GM19240 (cell line): Measurements from ENCODE around the gene HBB.

Experiments used
- DNase-seq: peaks from one replicate; pipeline ENCODE4 v3.0.0; 2011; ENCODE audit warnings: low spot score; ENCODE audit not compliant: insufficient read length

HBB gene

DNA sequence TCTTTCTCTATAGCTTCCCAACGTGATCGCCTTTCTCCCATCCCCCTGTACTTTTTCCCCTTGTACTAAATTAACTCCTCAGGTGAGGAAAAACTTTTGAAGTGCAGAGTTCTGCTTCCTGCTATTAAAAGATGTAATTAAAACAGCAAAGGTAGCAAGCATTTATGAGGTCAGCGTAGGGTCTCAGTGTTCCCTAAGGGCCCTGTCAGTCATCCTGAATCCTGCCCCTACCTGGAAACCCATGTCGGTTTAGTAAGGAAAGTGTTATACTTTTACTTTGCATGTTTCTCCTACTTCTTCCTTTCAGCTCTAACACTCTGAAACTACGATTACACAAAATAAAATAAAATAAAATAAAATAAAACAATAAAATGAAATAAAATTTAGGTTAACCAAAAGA, 1.3 kb upstream of the HBB start:
- DNase-seq: no peak

DNA sequence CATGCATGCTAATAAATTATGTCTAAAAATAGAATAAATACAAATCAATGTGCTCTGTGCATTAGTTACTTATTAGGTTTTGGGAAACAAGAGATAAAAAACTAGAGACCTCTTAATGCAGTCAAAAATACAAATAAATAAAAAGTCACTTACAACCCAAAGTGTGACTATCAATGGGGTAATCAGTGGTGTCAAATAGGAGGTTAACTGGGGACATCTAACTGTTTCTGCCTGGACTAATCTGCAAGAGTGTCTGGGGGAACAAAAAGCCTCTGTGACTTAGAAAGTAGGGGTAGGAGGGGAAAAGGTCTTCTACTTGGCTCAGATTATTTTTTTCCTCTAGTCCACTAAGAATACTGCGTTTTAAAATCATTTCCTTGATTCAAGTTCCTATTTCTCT, 810 bp upstream of the HBB start:
- DNase-seq: no peak

DNA sequence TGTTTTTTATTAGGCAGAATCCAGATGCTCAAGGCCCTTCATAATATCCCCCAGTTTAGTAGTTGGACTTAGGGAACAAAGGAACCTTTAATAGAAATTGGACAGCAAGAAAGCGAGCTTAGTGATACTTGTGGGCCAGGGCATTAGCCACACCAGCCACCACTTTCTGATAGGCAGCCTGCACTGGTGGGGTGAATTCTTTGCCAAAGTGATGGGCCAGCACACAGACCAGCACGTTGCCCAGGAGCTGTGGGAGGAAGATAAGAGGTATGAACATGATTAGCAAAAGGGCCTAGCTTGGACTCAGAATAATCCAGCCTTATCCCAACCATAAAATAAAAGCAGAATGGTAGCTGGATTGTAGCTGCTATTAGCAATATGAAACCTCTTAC, 1.4 kb downstream of the HBB start:
- DNase-seq: no peak

DNA sequence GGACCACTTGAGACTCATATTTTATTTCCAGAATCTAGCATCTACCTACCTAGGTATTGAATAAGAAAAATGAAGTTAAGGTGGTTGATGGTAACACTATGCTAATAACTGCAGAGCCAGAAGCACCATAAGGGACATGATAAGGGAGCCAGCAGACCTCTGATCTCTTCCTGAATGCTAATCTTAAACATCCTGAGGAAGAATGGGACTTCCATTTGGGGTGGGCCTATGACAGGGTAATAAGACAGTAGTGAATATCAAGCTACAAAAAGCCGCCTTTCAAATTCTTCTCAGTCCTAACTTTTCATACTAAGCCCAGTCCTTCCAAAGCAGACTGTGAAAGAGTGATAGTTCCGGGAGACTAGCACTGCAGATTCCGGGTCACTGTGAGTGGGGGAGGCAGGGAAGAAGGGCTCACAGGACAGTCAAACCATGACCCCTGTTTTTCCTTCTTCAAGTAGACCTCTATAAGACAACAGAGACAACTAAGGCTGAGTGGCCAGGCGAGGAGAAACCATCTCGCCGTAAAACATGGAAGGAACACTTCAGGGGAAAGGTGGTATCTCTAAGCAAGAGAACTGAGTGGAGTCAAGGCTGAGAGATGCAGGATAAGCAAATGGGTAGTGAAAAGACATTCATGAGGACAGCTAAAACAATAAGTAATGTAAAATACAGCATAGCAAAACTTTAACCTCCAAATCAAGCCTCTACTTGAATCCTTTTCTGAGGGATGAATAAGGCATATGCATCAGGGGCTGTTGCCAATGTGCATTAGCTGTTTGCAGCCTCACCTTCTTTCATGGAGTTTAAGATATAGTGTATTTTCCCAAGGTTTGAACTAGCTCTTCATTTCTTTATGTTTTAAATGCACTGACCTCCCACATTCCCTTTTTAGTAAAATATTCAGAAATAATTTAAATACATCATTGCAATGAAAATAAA, 2.1 kb downstream of the HBB start:
- no peak for DNase-seq

DNA sequence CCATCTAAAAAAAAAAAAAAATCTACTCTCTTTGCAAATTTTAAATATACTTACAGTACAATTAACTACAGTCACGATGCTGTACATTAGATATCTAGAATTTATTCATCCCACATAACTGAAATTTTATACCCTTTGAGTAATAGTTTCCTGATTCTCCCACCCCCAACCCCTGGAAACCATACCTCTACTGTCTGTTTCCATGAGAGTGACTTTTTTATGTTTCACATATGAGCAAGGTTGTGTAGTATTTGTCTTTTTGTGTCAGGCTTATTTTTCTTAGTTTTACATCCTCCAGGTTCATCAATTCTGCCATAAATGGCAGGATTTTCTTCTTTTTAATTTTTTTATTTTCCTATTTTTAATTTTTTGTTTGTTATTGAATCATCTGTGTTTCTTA, 3.2 kb downstream of the HBB start:
- DNase-seq: no peak

DNA sequence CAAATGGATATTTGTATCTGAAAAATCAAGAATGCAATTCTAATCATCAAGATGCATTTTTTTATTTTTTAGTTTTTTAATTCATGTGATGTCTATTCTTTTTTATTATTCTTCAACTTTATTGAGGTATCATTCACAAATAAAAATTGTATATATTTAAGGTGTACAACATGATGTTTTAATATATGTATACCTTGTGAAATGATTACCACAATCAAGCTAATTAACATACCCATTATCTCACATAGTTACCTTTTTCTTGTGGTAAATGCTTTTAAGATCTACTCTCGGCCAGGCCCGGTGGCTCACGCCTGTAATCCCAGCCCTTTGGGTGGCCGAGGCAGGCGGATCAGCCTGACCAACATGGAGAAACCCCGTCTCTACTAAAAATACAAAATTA, 3.7 kb downstream of the HBB start:
- DNase-seq: no peak

DNA sequence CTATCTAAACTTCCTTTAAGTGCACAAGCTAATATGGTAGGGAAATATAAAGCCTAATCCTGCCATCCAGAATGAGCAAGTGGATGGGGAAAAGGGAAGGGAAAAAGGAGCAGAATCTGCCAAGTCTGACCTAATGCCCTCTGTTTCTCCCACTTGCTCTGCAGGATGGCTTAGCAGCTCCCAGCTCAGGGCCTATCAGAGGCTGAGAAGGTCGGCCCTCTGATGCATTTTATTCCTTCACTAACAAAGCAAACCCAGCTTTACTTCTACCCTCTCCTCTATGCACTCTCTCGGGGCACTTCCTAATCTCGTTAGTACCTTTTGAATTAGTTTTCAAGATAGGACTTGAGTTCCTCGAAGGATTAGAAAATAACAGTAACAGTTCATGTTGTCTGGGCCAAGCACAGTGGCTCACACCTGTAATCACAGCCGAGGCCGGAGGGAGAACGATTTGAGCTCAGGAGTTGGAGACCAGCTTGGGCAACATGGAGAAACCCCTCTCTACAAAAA, 16.4 kb downstream of the HBB start:
- DNase-seq: no peak

DNA sequence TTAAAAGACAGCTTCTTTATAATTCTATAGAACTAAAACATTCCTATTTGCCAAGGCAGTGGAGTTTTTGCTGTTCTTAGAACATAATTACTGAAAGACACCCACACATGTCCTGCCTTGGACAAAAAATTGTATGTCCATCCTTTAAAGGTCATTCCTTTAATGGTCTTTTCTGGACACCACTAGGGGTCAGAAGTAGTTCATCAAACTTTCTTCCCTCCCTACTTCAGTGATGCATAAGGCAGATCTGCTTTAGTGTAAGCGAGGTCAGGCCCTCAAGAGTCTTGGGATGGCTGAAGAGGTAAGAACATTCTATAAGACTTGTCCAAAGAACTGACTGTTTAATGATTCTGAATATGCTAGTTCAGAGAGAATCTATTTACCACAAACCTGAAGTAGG, 22.1 kb downstream of the HBB start:
- peak; percentile 19 for DNase-seq

DNA sequence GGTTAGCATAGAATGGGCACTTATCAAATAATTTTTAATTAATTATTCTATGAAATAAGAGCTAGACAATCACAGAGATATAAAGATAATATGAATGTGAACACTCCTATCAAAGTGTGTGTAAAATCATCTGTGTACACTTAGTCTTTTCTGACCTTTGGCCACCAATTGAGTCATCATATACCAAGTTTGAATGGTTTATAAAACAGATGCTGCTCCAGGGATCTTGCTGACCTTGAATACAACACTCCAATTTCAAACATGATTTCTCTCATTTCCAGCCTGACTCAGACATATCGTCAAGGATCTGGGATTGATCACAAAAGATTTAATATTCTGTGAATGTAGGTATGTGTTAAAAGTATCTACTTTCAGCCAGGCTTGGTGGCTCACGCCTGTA, 23.5 kb downstream of the HBB start:
- no peak for DNase-seq

DNA sequence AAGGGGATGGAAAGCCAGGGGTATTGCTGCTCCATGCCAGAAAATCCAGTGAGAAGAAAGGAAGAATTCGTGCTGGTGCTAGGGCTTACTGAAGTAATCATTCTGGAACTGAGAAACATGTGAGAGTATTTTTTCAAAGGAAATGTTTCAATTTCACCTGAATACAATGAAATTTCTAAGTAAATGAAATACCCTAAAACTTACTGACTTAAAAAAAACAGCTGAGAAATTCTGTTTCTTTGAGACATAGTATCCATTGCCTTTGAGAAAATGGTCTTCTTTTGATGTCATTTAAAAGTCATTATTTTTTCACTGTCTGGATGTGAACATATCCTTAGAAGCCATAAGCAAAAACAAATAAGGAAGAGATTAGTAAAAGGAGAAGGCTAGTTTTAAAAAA, 26.3 kb downstream of the HBB start, which contains the start of gene OR51V1:
Gene OR51V1, minus strand, starts transcription at position 101 of the 400 bp plus-strand sequence. Its CDS starts 0 bp downstream, at position 101.
- no peak for DNase-seq

DNA sequence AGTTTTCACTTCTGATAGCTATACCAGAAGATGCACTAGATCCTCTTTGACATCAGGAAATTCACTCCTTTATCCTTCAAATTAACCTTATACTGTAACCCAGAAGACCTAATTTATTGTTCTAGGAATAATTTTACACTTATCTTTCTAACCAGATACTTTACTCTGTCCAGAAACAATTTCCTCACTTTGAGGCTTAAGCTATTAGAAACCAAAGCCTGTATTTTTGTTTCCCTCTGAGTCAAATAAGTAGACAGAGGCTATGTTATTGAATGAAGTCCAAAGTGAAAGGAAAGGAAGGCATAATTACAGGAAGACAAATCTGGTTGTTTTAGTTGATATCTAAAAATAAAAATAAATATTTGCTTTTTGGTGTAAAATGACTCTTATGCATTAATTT, 28.6 kb downstream of the HBB start:
- no peak for DNase-seq

DNA sequence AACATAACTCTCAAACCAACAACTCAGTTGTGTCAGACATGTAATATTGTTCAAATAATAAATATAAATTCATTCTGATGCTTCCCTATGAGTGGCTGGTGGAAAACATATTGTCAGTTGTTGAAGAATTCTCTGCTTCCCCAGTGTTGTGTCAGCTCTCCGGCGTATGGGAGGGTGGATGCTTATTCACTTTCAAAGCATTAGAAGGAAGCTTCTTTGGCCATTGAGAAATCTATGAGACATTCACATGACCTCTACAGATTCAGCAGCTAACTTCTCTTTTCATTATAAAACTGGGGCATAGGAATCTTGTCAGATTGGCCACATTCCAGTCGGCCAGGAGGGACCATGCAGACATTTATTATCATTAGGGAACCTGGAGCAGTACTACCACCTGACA, 29.3 kb downstream of the HBB start:
- no peak for DNase-seq

DNA sequence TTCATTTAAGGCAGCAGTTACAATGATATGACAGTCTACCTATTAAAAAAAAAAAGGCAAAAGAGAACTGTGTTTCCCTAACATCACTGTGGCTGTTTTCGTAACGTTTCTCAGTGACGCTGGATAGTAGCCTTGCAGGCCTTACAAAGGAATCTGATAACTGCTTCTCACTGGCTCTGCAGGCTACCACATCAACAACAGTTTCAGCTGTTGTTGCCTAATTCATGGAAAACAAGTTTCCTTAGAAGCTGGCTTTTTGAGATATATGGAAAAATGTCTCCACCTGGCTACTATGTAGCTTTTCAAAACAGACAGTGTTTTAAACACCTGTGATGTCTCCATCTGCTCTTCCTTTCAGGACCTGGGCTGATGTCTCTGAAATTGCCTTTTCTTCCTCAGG, 30.1 kb downstream of the HBB start:
- DNase-seq: no peak

DNA sequence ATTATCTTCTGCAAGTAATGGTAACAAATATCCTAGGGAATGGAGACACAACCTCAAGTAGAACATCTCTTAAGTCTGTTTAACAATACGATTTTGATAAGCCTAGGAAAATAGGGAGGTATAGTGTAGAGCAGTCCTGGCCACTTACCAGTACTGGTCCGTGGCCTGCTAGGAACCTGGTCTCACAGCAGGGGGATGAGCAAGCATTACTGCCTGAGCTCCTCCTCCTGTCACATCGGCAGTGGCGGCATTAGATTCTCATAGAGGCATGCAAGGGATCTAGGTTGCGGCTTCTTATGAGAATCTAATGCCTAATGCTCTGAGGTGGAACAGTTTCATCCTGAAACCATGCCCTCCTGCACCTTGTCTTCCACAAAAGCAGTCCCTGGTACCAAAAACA, 30.8 kb downstream of the HBB start:
- no peak for DNase-seq

DNA sequence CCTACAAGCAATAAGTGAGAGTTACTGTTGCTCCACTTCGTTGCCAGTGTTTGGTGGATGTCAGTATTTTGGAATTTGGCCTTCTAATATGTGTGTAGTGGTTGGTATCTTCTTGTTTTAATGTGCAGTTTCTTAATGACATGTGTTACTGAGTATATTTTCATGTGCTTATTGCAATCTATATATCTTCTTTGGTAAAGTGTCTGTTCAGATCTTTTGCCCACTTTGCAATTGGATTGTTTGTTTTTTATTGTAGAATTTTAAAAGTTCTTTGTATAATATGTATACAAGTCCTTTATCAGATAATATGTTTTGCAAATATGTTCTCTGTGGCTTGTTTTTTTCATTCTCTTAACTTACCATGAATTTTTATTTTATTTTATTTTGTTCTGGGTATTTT, 34.1 kb downstream of the HBB start:
- no peak for DNase-seq

DNA sequence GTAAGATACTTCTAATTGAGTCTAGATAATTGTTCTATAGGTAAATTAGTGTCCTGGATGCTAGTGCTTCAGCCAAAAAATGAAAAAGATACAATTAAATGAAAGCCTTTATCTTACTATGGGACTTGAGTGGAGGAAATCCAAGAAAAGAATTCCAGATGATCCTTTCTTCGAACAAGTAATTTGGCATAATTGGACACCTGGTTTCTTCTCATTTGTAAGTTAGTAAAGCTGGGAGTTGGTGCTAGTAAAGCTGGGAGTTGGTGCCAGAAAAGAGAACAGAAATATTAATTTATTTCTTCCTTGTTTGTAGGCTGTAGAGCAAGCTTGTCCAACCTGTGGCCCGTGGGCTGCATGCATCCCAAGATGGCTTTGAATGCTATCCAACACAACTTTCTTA, 38.7 kb downstream of the HBB start:
- no peak for DNase-seq

DNA sequence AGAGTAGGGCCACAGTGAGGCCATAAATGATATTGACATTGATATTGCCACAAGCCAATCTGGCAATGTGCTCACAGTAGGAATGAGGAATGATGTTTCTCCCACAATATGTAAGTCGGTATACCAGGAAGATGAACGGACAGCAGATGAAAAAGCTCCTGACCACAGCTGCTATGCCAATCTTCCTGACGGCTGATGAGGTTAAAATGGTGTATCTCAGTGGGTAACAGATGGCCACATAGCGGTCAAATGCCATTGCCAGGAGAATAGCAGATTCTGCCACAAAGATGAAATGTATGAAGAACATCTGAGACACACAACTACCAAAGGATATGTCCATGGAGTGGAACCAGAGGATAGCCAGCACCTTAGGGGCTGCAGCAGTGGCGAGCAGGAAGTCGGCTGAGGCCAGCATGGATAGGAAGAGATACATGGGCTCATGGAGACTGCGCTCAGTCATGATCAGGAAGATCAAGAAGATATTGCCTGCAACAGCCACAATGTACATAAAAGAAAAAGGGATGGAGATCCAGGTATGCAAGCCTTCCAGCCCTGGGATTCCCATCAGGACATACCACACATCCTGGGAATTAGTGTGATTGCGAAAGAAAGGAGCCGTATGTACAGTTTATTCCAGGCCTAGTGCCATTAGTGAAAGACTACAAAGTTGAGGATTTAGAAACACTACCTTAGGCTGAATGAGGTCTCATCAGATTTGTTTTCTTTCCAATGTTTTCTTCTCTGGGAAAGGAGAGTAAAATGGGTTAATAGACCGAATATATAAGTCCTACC, 48.6 kb downstream of the HBB start:
- no peak for DNase-seq
